Mesodermal cell (in vitro differentiated cells): ENCODE data around the gene ZMIZ1.

Source experiments
- H3K27ac ChIP-seq: 2 replicates; pipeline ENCODE4 v1.7.0; 2013; ENCODE audit warnings: mild to moderate bottlenecking, low read depth, low read length, moderate library complexity; ENCODE audit not compliant: severe bottlenecking
- H3K36me3 ChIP-seq: 2 replicates; pipeline ENCODE4 v1.7.1; 2013; ENCODE audit warnings: mild to moderate bottlenecking, low read length, moderate library complexity; ENCODE audit not compliant: control insufficient read depth, insufficient read depth
- H3K4me1 ChIP-seq: one replicate; pipeline ENCODE4 v1.7.1; 2013; ENCODE audit warnings: mild to moderate bottlenecking, low read length; ENCODE audit not compliant: insufficient read depth, control insufficient read depth, poor library complexity, severe bottlenecking
- H3K4me3 ChIP-seq: 2 replicates; pipeline ENCODE4 v1.7.0; 2013; ENCODE audit warnings: low read length, control low read depth, mild to moderate bottlenecking; ENCODE audit not compliant: insufficient read depth, poor library complexity, severe bottlenecking; ENCODE audit errors: extremely low read depth
- H3K9me3 ChIP-seq: 2 replicates; pipeline ENCODE4 v1.7.1; 2013; ENCODE audit warnings: mild to moderate bottlenecking, low read length, moderate library complexity; ENCODE audit not compliant: control insufficient read depth
- WGBS, 2 experiments: methylation state at CpG; one replicate each; pipeline ENCODE4 v1.1.5; 2013; ENCODE audit warnings: missing lambda C conversion rate in 2 of 2; ENCODE audit not compliant: insufficient coverage in 2 of 2; 5-methylcytosine and 5-hydroxymethylcytosine counted together

The ZMIZ1 gene

DNA sequence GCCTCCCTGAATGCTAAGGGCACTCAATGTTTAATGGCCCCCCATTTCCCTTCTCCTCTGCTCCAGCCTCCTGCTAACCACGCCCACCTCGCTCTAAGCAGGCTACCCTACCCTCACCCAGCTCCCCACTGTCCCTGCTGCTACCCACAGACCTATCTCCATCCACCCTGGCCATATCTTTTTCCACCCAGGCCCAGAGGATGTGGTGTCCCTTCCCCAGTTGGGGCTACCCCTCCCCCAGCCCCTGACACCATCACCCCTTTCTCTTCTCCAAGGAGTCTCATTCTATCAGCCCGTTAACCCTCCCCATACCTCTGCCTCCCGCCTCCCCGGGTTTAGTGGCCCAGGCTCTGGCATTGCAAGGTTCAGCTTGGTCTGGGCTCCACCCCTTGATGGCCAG lies 249.6 kb downstream of the ZMIZ1 start:
- peaks cover 17% of the 10 kb centered on the region for H3K36me3 ChIP-seq
- peaks cover 6% of the 10 kb centered on the region for H3K9me3 ChIP-seq
- H3K27ac ChIP-seq, result no peak overlapping the region
- no peak overlapping the region for H3K4me3 ChIP-seq
- 93 to 94% methylated on average over 5 of the region's 5 CpGs for WGBS, 2 experiments
- H3K4me1 ChIP-seq, result peaks cover 26% of the 10 kb centered on the region

DNA sequence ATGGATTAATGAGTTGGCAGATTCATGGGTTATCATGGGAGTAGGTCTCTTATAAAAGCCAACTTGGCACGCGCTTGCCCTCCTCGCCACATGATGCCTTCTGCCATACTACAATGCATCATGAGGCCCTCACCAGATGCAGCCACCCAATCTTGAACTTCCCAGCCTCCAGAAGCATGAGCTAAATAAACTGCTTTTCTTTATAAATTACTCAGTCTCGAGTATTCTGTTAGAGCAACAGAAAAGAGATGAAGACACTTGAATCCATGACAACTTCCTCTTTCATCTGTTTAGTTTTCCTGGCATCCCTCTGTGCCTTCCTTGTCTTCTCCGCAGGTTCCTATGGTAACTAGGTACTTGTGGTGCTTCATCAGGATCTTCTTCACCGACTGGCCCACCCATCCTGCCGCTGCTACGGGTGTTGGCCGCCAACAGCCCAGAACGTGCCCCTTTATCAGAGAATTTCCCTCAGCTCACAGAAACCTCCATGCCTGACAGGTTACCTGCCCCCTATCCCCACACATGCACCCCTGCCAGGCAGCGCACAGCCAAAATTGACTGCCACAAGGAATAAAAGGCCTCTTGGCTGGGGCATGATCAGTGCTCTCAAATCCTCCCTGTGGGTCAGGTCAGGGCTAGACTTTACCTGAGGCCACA lies 250.5 kb downstream of the ZMIZ1 start:
- peaks cover 6% of the 10 kb centered on the region for H3K9me3 ChIP-seq
- peaks cover 26% of the 10 kb centered on the region for H3K4me1 ChIP-seq
- 96% methylated on average over 6 to 8 of the region's 11 CpGs for WGBS, 2 experiments
- peaks cover 10% of the 10 kb centered on the region for H3K36me3 ChIP-seq
- no peak overlapping the region for H3K27ac ChIP-seq
- H3K4me3 ChIP-seq, result no peak overlapping the region

DNA sequence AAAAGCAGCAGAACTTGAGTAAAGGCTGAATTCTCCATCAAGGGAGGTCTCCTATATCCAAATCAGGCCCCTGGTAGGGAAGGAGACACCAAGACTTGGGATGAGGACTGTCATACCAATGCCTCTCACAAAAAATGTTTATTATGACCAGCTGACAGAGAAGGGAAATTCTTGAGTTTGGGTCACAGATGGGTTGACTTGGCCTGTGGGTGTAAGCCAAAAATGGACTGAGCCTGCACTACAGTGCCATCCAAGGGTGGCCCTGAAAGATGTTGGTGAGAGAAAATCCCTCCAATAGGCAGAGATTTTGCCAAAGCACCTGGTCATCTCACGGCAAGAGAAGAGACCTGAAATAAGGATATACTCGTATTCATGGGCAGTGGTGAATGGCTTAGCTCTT lies 251.6 kb downstream of the ZMIZ1 start:
- WGBS, 2 experiments, result 89 to 100% methylated on average over 2 of the region's 2 CpGs
- H3K36me3 ChIP-seq, result peaks cover 1% of the 10 kb centered on the region
- H3K4me3 ChIP-seq, result no peak overlapping the region
- peaks cover 6% of the 10 kb centered on the region for H3K9me3 ChIP-seq
- peaks cover 25% of the 10 kb centered on the region for H3K4me1 ChIP-seq
- H3K27ac ChIP-seq, result no peak overlapping the region

DNA sequence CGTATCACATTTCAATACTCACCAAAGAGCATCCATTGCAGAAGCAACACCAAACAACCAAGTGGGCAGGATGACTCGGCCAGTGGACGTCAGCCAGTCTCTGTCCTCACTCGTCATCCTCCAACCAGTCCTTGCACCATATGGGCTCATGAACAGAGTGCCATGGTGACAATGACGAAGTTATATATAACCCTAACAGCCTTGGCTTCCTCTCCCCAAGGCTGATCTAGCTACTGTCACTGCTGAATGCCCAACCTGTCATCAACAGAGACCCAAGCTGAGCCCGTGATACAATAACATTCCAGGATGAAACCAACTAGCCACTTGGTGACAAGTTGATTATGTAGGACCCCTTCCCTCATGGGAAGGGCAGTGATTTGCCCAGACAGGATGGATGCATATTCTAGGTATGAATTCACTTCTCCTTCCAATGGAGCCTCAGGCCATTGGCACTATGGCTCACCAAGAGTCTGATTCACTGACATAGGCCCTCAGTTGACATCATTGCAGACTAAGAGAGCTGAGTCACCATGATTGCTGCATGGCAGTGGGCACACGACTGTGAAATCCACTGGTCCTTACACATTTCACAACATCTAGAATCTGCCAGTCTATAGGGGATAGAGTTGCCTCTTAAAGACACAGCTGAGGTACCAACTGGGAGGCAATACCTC lies 252.2 kb downstream of the ZMIZ1 start:
- Histone ChIP-seq H3K27ac (no peak overlapping the region), H3K36me3 (no peaks in the 10 kb centered on the region), H3K4me1 (peaks cover 20% of the 10 kb centered on the region), H3K9me3 (peaks cover 6% of the 10 kb centered on the region), H3K4me3 (no peak overlapping the region)
- 88 to 94% methylated on average over 6 of the region's 7 CpGs for WGBS, 2 experiments

DNA sequence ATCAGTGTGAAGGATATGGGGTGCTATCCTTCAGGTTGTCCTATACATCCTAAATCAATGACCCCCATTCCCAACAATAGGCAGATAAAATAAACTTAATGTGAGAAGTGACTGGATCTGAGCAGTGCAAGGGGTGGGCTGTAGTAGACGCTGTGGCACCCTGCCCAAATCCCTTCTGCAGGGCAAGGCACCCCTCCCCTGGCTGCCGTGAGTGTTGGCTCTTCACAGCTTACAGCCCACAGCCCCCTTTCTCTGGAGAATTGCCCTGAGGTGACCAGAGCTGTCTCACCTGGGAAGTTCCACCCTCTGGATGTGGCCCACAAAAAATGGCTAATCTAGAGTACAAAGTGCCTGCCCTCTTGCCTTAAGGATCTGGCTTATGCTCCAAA lies 252.7 kb downstream of the ZMIZ1 start:
- H3K9me3 ChIP-seq, result peaks cover 6% of the 10 kb centered on the region
- WGBS, 2 experiments, result 92 to 94% methylated on average over 2 of the region's 2 CpGs
- H3K36me3 ChIP-seq, result no peaks in the 10 kb centered on the region
- H3K4me1 ChIP-seq, result peaks cover 17% of the 10 kb centered on the region
- H3K4me3 ChIP-seq, result no peak overlapping the region
- H3K27ac ChIP-seq, result no peak overlapping the region

DNA sequence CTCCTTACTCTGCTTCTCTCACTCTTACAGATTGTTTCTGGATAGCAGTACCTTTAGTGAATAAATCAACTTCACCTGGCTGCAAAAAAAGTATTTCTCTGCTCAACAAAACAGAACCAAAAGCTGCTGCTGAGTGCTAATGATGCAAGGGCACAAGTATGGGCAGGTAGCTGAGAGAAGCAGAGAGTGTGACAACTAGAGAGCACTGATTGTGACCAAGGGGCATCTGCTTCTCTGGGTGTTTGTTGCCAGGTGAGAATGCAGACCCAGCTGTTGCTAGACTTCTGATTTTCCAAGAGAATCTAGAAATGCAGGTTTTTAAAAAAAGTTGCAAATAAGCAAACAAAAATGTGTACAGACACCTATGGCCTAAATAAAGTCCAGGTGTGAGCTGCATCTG lies 253.2 kb downstream of the ZMIZ1 start:
- H3K4me3 ChIP-seq, result no peak overlapping the region
- H3K27ac ChIP-seq, result no peak overlapping the region
- peaks cover 13% of the 10 kb centered on the region for H3K4me1 ChIP-seq
- H3K9me3 ChIP-seq, result peaks cover 6% of the 10 kb centered on the region
- H3K36me3 ChIP-seq, result no peaks in the 10 kb centered on the region

DNA sequence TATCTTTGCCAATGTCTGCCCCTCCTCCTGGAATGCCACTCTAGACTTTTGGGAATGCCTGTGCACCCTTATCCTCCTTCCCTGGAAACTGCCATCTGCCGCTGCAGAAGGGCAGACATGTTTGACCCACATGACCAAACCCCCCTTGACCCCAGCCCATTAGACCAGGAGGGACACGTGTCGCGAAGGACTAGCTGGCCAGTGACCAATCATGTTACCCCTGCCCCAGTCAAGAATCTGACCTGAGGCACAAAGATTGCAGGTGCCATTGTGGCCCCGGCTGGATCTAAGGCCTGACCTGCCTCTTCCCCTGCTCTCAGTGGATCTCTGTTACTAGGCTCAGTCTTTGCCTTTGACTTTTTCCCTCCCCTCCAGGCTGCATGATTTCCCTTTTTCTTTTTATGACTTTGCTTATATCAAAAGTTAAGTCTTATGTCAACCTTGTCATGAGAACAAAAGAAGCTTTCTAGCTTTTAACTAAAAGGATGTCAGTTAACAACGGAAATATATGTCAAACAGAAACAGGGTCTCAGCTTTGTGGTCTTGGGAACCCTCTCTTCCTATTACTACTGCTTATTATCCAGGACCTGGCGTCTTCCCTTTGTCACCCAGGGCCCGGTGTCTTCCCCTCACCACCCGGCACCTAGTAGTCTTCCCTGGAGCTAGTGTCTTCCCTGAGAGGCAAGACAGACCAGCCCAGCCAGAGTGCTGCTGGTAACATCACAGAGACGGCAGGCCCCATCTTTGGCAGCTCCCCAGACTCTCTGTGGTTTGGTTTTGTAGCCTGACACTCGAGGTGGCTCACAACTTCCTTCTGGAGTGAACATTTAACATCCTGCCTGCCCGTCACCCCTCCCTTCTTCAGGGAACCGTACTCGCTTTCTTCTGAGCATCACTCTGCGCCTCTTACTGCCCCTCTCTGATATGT lies 254.1 kb downstream of the ZMIZ1 start:
- Histone ChIP-seq H3K4me3 (no peak overlapping the region), H3K4me1 (peaks cover 8% of the 10 kb centered on the region), H3K36me3 (no peaks in the 10 kb centered on the region), H3K27ac (no peak overlapping the region), H3K9me3 (peaks cover 6% of the 10 kb centered on the region)
- WGBS, 2 experiments, result 92 to 98% methylated on average over 15 of the region's 15 CpGs

DNA sequence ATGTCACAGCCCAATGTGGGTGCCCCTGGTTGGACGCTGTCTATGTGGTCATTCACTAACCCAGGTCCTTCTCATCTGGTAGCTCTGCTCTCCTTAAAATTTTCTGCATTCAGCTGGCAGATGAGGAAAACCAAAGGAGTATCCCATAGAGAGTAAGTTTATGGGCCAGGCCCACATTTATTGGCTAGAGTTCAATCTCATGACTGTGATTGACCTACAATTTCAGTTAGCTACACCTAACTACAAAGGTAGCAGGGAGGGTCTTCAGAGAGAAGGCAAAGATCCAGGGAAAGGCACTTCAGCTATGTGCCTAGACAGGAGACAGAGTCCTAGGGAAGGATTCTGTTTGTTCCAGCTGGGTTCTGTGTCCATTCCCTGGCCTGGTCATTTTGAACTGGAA lies 254.8 kb downstream of the ZMIZ1 start:
- H3K36me3 ChIP-seq, result no peaks in the 10 kb centered on the region
- H3K4me1 ChIP-seq, result peaks cover under 1% of the 10 kb centered on the region
- 88 to 100% methylated on average over 1 of the region's 1 CpG for WGBS, 2 experiments
- H3K27ac ChIP-seq, result no peak overlapping the region
- H3K4me3 ChIP-seq, result no peak overlapping the region
- peaks cover 6% of the 10 kb centered on the region for H3K9me3 ChIP-seq

DNA sequence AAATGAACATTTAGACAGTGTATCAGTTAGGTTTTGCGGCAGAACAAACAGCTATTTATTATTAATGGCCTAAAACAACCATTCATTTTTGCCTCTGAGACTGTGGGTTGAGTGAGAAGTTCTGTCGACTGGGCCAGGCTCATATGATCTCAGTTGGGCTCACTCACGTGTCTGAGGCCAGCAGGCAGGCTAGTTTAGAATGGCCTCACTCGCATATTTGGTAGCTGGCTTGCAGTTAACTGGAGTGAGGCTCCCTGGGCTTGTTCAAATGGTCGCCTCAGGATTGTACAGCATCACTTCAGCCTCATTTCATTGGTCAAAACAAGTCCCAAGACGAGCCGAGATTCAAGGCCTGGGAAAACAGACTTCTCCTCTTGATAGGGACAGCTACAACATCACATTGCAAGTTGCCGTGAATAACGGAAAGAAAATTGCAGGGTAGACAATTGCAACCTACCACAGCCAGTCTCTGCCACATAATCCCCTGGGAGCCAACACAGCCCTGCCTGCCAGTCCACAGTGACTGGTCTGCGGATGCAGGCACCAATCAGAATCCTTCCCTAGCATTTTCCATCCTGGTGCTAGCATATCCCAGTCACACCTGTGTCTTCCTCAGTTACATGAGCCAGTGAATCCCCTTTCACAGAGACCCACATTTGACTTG lies 255.4 kb downstream of the ZMIZ1 start:
- Histone ChIP-seq H3K27ac (no peak overlapping the region), H3K36me3 (no peaks in the 10 kb centered on the region), H3K4me1 (no peaks in the 10 kb centered on the region), H3K9me3 (peaks cover 3% of the 10 kb centered on the region), H3K4me3 (no peak overlapping the region)
- 84 to 91% methylated on average over 9 to 10 of the region's 10 CpGs for WGBS, 2 experiments

DNA sequence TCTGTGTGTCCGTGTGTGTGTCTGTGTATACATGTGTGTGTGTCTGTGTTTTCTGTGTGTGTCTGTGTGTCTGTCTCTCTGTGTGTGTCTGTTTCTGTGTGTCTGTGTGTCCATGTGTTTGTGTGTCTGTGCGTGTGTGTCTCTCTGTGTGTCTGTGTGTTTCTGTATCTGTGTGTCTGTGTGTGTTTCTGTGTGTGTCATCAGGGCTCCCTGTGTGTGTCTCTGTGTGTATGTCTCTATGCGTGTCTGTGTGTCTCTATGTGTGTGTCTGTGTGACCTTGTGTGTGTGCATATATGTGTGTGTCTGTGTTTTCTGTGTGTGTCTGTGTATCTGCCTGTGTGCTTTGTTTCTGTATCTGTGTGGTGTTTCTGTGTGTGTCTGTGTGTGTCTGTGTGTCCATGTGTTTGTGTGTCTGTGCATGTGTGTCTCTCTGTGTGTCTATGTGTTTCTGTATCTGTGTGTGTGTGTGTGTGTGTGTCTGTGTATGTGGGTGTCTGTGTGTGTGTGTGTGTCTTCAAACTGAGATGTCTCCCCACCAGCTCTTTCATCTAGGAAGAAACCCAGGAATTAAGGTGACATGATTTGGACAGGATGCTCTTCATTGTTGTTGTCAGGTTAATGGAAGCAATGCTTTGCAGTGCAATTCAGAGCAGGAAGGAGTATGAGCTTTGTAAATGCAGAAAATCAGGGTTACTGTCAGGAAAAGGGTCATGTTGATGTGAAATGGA lies 257.8 kb downstream of the ZMIZ1 start:
- no peaks in the 10 kb centered on the region for H3K4me1 ChIP-seq
- 79 to 84% methylated on average over 2 of the region's 3 CpGs for WGBS, 2 experiments
- no peak overlapping the region for H3K4me3 ChIP-seq
- no peaks in the 10 kb centered on the region for H3K9me3 ChIP-seq
- H3K36me3 ChIP-seq, result no peaks in the 10 kb centered on the region
- H3K27ac ChIP-seq, result no peak overlapping the region
